Lower leg skin (tissue), 4 donors: ENCODE data around the gene ICE1. TPM values are rescaled to one million over a fixed set of nuclear protein-coding genes. Genes with fewer than 3 reads are reported as not detected.

Experiments used
- DNase-seq, 2 donors: peaks; one replicate each; pipeline ENCODE4 v3.0.0-alpha.2; 2019; ENCODE audit warnings: low spot score in 2 of 2
- H3K4me3 ChIP-seq: fragments of 200-600 bp; sonication (generic); 2 replicates; pipeline ENCODE4 v1.5.1; 2017; ENCODE audit warnings: mild to moderate bottlenecking, low read depth; ENCODE audit not compliant: poor library complexity, severe bottlenecking
- CTCF ChIP-seq, 3 donors: fragments of 450-650 bp; IDR thresholded peaks; one replicate each; pipeline ENCODE4 v1.5.1; 2016; ENCODE audit warnings: antibody characterized with exemption in 3 of 3, mild to moderate bottlenecking in 3 of 3, moderate library complexity in 2 of 3
- POLR2A ChIP-seq, 2 donors: fragments of 450-650 bp; IDR thresholded peaks; one replicate each; pipeline ENCODE4 v1.6.1; 2016 to 2017; ENCODE audit warnings: antibody characterized with exemption in 2 of 2, mild to moderate bottlenecking in 1 of 2, moderate library complexity in 1 of 2
- WGBS, 2 donors: methylation state at CpG; one replicate each; pipeline ENCODE4 v1.1.5; 2018; 5-methylcytosine and 5-hydroxymethylcytosine counted together
- intact Hi-C: fragments of 100-400 bp; cut with DNase I; formaldehyde crosslinking; loops from one replicate; pipeline ENCODE4 v1.15.0; 2023; ENCODE audit warnings: low total_unique reads
- total RNA-seq, 4 donors: library from RNA; depleted of rRNA; stranded (reverse); fragments of >200 nt; gene quantifications; one replicate each; pipeline ENCODE4 v1.1.0, GENCODE V29; 2016

Gene ICE1
- total RNA-seq, 4 donors from 2014 or later: 15.3 to 20.2 (median 19.1) TPM

DNA sequence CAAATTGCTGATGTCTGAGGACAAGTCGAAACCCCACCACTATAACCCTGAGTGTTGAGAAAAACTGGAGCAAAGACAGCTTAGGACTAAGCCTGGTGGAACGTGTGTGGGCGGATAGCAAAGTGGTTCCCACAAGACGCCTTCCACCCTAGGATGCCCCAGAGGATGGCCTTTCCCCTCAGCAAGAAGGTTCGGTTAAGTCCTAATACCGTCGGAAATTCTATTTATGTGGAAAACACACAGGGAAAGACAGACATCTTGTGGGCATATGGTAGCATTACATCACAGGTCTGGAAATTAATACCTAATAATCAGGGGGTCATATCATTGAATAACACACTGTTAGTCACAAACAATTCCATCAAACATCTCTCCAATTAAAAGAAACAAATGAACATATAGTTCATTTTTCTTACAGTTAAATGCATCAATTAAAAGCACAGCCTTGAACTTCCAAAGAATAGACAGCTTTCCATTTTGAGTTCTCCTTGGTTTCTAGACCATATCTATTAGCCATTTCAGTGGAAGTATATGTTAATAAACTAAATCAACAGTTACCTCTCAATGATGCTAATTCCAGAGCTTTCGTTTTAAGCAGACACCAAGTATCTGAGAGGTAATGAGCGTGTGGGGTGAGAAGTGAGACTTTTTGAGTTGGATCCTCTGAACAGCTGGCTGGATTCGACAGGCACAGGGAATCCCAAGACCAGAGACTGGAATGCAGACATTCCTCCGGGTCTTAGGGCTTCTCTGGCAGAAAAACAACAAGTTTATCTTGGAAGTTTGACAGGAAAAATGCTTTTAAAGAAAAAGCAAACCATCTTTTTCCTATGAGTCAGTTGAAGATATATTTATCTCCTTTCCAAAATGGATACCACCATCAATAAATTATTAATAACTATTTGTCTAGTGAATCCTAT, 2.9 kb upstream of the ICE1 start:
- no peak for DNase-seq
- H3K4me3 ChIP-seq: no peak overlapping the region
- 22 to 23% methylated on average over 11 of the region's 11 CpGs for WGBS, 2 donors
- intact Hi-C loops: loop anchor here (5.0 to 10.0 kb wide), 2 partner anchors 282 to 545 kb away; no protein-coding TSS in a partner anchor
- TF ChIP-seq POLR2A (IDR thresholded peaks at IDR 0.05): no peak
- TF ChIP-seq CTCF (IDR thresholded peaks at IDR 0.05): peak in 1 of 3 donors; percentile 12

DNA sequence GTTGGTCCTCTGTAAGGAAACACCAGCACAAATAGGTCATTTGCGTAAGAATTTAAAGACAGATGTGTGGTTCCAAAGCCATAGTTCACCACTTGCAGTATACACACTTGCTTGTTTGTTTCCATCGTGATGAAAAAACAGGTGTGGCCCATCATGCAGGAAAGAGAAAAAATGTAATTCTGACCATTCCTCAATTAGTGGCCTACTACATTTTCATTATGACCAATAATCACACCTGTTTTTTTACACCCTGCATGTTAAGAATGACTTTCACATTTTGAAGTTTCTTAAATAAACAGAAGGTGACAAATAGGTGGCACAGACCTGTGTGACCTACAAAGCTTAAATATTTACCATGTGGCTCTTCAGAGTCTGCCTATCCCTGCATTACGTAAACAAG, 2.2 kb upstream of the ICE1 start:
- TF ChIP-seq POLR2A (IDR thresholded peaks at IDR 0.05): no peak
- no peak for TF ChIP-seq CTCF (IDR thresholded peaks at IDR 0.05)
- H3K4me3 ChIP-seq: no peak overlapping the region
- no peak for DNase-seq
- WGBS, 2 donors: 86 to 89% methylated on average over 3 of the region's 3 CpGs
- intact Hi-C loops: no loop called here

DNA sequence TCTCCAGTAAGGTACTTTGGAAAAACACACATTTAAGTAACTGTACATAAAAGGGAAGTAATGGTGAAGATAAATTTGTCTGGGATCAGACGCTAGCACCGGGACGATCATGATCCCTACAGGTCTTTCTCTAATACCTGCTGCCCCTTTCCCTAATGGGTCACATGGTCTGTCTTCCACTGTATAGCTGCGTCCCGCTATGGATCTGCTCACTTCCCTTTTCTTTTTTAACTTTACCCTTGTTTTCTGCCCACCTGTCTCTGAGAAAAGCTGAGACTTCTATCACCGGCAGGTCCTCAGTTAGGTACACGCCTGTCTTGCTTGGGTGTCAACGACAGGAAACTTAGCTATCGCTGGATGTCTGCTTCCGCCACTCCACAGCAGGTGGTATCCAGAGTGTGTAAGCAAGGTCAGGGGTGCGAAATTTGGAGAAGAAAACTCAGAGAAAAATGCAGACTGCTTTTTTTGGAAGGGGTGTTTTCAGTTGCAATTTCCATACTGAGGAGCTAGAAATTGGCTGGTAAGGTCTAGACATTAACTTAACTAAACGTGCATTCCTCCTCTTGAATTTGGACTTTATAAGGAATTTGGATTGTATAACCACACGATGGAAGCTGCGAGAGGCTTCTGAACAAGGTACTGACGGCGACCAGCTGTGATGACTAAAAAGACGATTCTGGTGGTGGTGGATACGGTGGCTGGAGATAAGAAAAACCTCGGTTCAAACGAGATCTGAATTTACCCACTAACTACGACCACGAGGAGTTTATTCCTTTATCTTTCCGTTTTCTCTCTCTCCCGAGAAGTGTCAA, 1.1 kb upstream of the ICE1 start:
- DNase-seq: no peak
- no peak for TF ChIP-seq CTCF (IDR thresholded peaks at IDR 0.05)
- no peak for TF ChIP-seq POLR2A (IDR thresholded peaks at IDR 0.05)
- WGBS, 2 donors: 21 to 25% methylated on average over 24 of the region's 24 CpGs
- intact Hi-C loops: no loop called here
- H3K4me3 ChIP-seq: peak overlapping the region; percentile 24

DNA sequence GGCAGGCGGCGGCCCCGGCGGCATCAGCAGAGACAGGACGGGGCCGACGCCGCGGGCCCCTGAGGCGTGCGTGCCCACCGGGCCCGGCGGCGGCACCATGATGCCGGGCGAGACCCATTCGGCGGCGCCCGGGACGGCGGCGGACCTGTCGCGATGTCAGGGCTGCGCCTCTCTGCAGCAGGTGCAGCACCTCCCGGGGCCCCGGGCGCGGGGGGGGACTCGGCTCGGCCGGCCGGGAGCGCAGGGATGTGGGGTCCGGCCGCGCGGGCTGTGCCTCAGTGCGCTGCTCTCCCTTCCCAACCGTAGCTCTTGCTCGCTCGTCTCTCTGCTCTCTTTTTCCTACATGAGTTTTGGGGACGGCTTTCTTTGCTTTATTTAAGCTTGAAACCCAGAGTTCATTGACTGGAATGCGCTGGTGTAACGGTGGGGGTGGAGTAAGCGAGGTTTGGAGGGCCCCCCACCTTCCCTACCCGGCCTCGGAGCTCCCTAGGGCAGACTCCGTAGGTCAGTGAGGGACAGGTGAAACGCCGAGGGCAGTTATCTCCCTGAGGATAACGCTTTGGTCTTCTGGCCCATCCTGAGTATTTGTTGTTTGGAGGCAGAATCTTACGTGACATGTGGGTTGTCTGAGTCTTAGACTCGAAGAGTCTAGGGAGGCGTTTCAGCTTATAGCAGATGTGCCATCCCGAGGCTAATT, 490 bp downstream of the ICE1 start:
- peak overlapping the region; percentile 92 for H3K4me3 ChIP-seq
- intact Hi-C loops: no loop called here
- no peak for DNase-seq
- WGBS, 2 donors: 0% methylated on average over 22 to 32 of the region's 58 CpGs
- no peak for TF ChIP-seq CTCF (IDR thresholded peaks at IDR 0.05)
- TF ChIP-seq POLR2A (IDR thresholded peaks at IDR 0.05): no peak

DNA sequence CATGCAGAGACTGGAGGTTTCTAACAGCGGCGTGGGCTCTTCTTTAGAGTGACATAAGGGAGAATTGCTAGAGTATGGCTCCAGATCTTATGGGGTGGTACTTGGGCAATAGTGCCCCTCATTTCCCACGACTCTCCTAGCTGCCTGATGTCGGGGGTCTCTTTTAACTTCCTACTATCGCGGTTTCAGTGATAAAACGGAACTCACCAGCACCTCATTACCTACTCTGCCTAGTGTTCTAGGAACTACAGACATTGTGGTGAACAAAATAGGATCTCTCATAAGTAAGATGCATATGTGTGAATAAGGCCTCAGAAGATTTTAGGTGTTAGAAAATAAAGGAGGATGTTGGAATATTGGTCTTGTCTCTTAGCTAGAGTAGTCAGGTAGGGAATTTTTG, 1.1 kb downstream of the ICE1 start:
- DNase-seq: no peak
- peak overlapping the region; percentile 92 for H3K4me3 ChIP-seq
- TF ChIP-seq CTCF (IDR thresholded peaks at IDR 0.05) (no peak), POLR2A (IDR thresholded peaks at IDR 0.05) (no peak)
- intact Hi-C loops: no loop called here
- WGBS, 2 donors: 32 to 36% methylated on average over 7 of the region's 7 CpGs
